WTC11 (cell line): ENCODE data around the gene PPFIBP1. TPM values are rescaled to one million over a fixed set of nuclear protein-coding genes. Genes with fewer than 3 reads are reported as not detected.
"Not testable (repeated sequence)": the region's sequence is repeated elsewhere in the genome, so short reads cannot be mapped to it uniquely, and the experiment has no call there.

Experiments
- ATAC-seq: fragments of 200-7000 bp; cut with Tn5 transposase; 2 replicates; pipeline ENCODE4 v1.10.0; 2021; ENCODE audit warnings: mild to moderate bottlenecking, moderate library complexity
- CTCF ChIA-PET: fragments of 300-600 bp; sonication (Branson Sonifier 250); formaldehyde crosslinking; loops from one replicate; lab custom pipeline; 2021; ENCODE audit warnings: antibody characterized with exemption; lab: Charles Lee
- POLR2A ChIA-PET: fragments of 350-600 bp; sonication (Branson Sonifier 250); formaldehyde crosslinking; loops from one replicate; lab custom pipeline; 2021; ENCODE audit warnings: antibody characterized with exemption; lab: Charles Lee
- DNase-seq: peaks from one replicate; pipeline ENCODE4 v3.0.0; 2021; ENCODE audit warnings: low spot score
- H3K27ac Mint-ChIP-seq: 2 replicates; pipeline ENCODE4 v1.8.0; 2021; ENCODE audit warnings: mixed read lengths
- H3K27me3 Mint-ChIP-seq: 2 replicates; pipeline ENCODE4 v1.8.0; 2021; ENCODE audit warnings: low read depth, mild to moderate bottlenecking, moderate library complexity, mixed read lengths
- H3K36me3 Mint-ChIP-seq: 2 replicates; pipeline ENCODE4 v1.8.0; 2021; ENCODE audit warnings: mixed read lengths
- H3K4me1 Mint-ChIP-seq: 2 replicates; pipeline ENCODE4 v1.8.0; 2022; ENCODE audit warnings: mixed read lengths
- H3K4me3 Mint-ChIP-seq: 2 replicates; pipeline ENCODE4 v1.8.0; 2021; ENCODE audit warnings: mild to moderate bottlenecking, moderate library complexity, mixed read lengths
- H3K9me3 Mint-ChIP-seq: 2 replicates; pipeline ENCODE4 v1.8.0; 2021; ENCODE audit warnings: mixed read lengths
- E2F1 ChIP-seq: sonication (generic); formaldehyde crosslinking; IDR thresholded peaks from 2 replicates; pipeline ENCODE4 v1.8.0; 2022; ENCODE audit warnings: mild to moderate bottlenecking, missing genetic modification reagents
- ELF4 ChIP-seq: sonication (generic); formaldehyde crosslinking; IDR thresholded peaks from 2 replicates; pipeline ENCODE4 v1.8.1; 2022; ENCODE audit warnings: low read depth, mild to moderate bottlenecking, moderate library complexity, missing genetic modification reagents
- ERG ChIP-seq: fragments of 250-450 bp; sonication (Bioruptor Pico); IDR thresholded peaks from 2 replicates; pipeline ENCODE4 v1.8.0; 2021; ENCODE audit warnings: mild to moderate bottlenecking
- ESRRA ChIP-seq: sonication (generic); formaldehyde crosslinking; IDR thresholded peaks from 2 replicates; pipeline ENCODE4 v1.8.1; 2022; ENCODE audit warnings: mild to moderate bottlenecking, missing genetic modification reagents, borderline replicate concordance
- FOXK1 ChIP-seq: sonication (generic); formaldehyde crosslinking; IDR thresholded peaks from 2 replicates; pipeline ENCODE4 v1.8.0; 2022; ENCODE audit warnings: mild to moderate bottlenecking, moderate library complexity, missing genetic modification reagents
- GABPB1 ChIP-seq: sonication (generic); formaldehyde crosslinking; IDR thresholded peaks from 2 replicates; pipeline ENCODE4 v1.8.1; 2023; ENCODE audit warnings: mild to moderate bottlenecking, missing genetic modification reagents
- GRHL2 ChIP-seq: fragments of 250-450 bp; sonication (Bioruptor Pico); IDR thresholded peaks from 2 replicates; pipeline ENCODE4 v1.8.0; 2022; ENCODE audit warnings: mild to moderate bottlenecking, moderate library complexity; ENCODE audit not compliant: insufficient replicate concordance, severe bottlenecking
- GTF2I ChIP-seq: fragments of 250-450 bp; sonication (Bioruptor Pico); conservative IDR thresholded peaks from 2 replicates; pipeline ENCODE4 v1.4.0; 2021; ENCODE audit warnings: mild to moderate bottlenecking
- IRF1 ChIP-seq: sonication (generic); formaldehyde crosslinking; IDR thresholded peaks from 2 replicates; pipeline ENCODE4 v1.8.0; 2023; ENCODE audit warnings: missing genetic modification reagents
- IRF2 ChIP-seq: sonication (generic); formaldehyde crosslinking; IDR thresholded peaks from 2 replicates; pipeline ENCODE4 v1.8.0; 2022; ENCODE audit warnings: low read depth, missing genetic modification reagents, borderline replicate concordance
- JUN ChIP-seq: sonication (generic); formaldehyde crosslinking; IDR thresholded peaks from 2 replicates; pipeline ENCODE4 v1.8.0; 2023; ENCODE audit warnings: mild to moderate bottlenecking, missing genetic modification reagents
- MXD4 ChIP-seq: fragments of 250-450 bp; sonication (Bioruptor Pico); IDR thresholded peaks from 2 replicates; pipeline ENCODE4 v1.8.0; 2021; ENCODE audit warnings: mild to moderate bottlenecking, moderate library complexity, borderline replicate concordance
- NR1H2 ChIP-seq: sonication (generic); formaldehyde crosslinking; IDR thresholded peaks from 2 replicates; pipeline ENCODE4 v1.9.0; 2021; ENCODE audit warnings: mild to moderate bottlenecking, moderate library complexity, missing genetic modification reagents
- NR2C2 ChIP-seq: sonication (generic); formaldehyde crosslinking; IDR thresholded peaks from 2 replicates; pipeline ENCODE4 v1.8.0; 2022; ENCODE audit warnings: mild to moderate bottlenecking, missing genetic modification reagents
- NR3C1 ChIP-seq: sonication (generic); formaldehyde crosslinking; conservative IDR thresholded peaks from 2 replicates; pipeline ENCODE4 v1.8.1; 2023; ENCODE audit warnings: low read depth, mild to moderate bottlenecking, missing genetic modification reagents
- RELA ChIP-seq: sonication (generic); formaldehyde crosslinking; IDR thresholded peaks from 2 replicates; pipeline ENCODE4 v1.8.1; 2022; ENCODE audit warnings: missing genetic modification reagents, mild to moderate bottlenecking, borderline replicate concordance
- SMAD3 ChIP-seq: sonication (generic); formaldehyde crosslinking; IDR thresholded peaks from 2 replicates; pipeline ENCODE4 v1.8.0; 2022; ENCODE audit warnings: missing genetic modification reagents, mild to moderate bottlenecking, borderline replicate concordance
- SOX15 ChIP-seq: fragments of 250-450 bp; sonication (Bioruptor Pico); IDR thresholded peaks from 2 replicates; pipeline ENCODE4 v1.9.0; 2021; ENCODE audit warnings: mild to moderate bottlenecking
- ZNF317 ChIP-seq: sonication (generic); formaldehyde crosslinking; IDR thresholded peaks from 2 replicates; pipeline ENCODE4 v1.8.1; 2023; ENCODE audit warnings: low read depth, mild to moderate bottlenecking, moderate library complexity, missing genetic modification reagents, borderline replicate concordance
- total RNA-seq: library from RNA; stranded (reverse); gene quantifications from 3 replicates; pipeline ENCODE4 v1.2.3, GENCODE V29; 2021
- TF ChIP-seq, protein P1 (sequence below): sonication (generic); formaldehyde crosslinking; IDR thresholded peaks from 2 replicates; pipeline ENCODE4 v1.8.1; 2022; ENCODE audit warnings: low read depth, missing genetic modification reagents, borderline replicate concordance
- TF ChIP-seq, protein P2 (sequence below): fragments of 200-600 bp; IDR thresholded peaks from 2 replicates; pipeline ENCODE4 v1.8.0; 2022; ENCODE audit warnings: antibody characterized with exemption
- TF ChIP-seq, protein P3 (sequence below): sonication (generic); formaldehyde crosslinking; IDR thresholded peaks from 2 replicates; pipeline ENCODE4 v1.8.1; 2023; ENCODE audit warnings: mild to moderate bottlenecking, missing genetic modification reagents, moderate library complexity

Gene PPFIBP1
- total RNA-seq, 1 experiment from 2014 or later, result 27.7 TPM

DNA sequence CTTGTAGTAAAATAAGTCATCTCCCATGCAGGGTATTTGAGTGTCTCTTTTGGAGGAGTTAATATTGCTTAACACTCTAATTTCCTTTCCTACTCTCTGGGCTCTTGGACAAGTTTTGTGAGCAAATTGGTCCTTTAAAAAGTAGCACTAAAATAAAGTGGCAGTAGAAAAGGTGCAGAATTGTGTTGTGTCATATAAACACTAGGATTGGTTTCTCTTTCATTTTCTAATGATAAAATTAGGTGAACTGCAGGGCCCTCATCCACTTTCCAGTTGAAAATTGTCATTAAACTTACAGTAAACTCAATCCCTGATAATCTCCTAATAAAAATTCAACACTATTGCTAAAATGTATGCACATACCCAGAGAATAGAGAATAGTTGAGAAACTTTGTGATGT is 129.7 kb downstream of the PPFIBP1 start (continued):
- no peak for TF ChIP-seq MXD4 (CRISPR knock-in tag)
- TF ChIP-seq ESRRA (CRISPR knock-in tag), result no peak
- TF ChIP-seq, protein P1, sequence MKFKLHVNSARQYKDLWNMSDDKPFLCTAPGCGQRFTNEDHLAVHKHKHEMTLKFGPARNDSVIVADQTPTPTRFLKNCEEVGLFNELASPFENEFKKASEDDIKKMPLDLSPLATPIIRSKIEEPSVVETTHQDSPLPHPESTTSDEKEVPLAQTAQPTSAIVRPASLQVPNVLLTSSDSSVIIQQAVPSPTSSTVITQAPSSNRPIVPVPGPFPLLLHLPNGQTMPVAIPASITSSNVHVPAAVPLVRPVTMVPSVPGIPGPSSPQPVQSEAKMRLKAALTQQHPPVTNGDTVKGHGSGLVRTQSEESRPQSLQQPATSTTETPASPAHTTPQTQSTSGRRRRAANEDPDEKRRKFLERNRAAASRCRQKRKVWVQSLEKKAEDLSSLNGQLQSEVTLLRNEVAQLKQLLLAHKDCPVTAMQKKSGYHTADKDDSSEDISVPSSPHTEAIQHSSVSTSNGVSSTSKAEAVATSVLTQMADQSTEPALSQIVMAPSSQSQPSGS, result no peak

- ATAC-seq, H3K27ac Mint-ChIP-seq, DNase-seq, CTCF ChIA-PET, H3K9me3 Mint-ChIP-seq, H3K27me3 Mint-ChIP-seq, H3K4me1 Mint-ChIP-seq, H3K4me3 Mint-ChIP-seq, POLR2A ChIA-PET, H3K36me3 Mint-ChIP-seq: not testable (repeated sequence)
These were observed 131.5 kb downstream of the PPFIBP1 start for GRCh38 chr12:27655476-27655875.

- POLR2A ChIA-PET, result no interaction called here
These were observed 133.3 kb downstream of the PPFIBP1 start for GRCh38 chr12:27657296-27657695.

More at GRCh38 chr12:27657296-27657695, 133.3 kb downstream of the PPFIBP1 start:
- ATAC-seq (no peak), DNase-seq (no peak)
- no peak overlapping the region for H3K4me3 Mint-ChIP-seq
- H3K4me1 Mint-ChIP-seq, result no peaks in the 10 kb centered on the region
- H3K36me3 Mint-ChIP-seq, result no peaks in the 10 kb centered on the region
- no peaks in the 10 kb centered on the region for H3K27me3 Mint-ChIP-seq
- no peak overlapping the region for H3K27ac Mint-ChIP-seq
- TF ChIP-seq GRHL2 (CRISPR knock-in tag), result no peak
- TF ChIP-seq IRF1 (CRISPR knock-in tag), result no peak
- TF ChIP-seq E2F1 (CRISPR knock-in tag), result no peak
- TF ChIP-seq JUN (CRISPR knock-in tag), result no peak
- no peak for TF ChIP-seq NR2C2 (CRISPR knock-in tag)
- TF ChIP-seq RELA (CRISPR knock-in tag), result no peak
- no peak for TF ChIP-seq FOXK1 (CRISPR knock-in tag)
- no peak for TF ChIP-seq IRF2 (CRISPR knock-in tag)
- no peak for TF ChIP-seq ELF4
- TF ChIP-seq SMAD3 (CRISPR knock-in tag), result no peak
- no peak for TF ChIP-seq GABPB1
- TF ChIP-seq, protein P2, sequence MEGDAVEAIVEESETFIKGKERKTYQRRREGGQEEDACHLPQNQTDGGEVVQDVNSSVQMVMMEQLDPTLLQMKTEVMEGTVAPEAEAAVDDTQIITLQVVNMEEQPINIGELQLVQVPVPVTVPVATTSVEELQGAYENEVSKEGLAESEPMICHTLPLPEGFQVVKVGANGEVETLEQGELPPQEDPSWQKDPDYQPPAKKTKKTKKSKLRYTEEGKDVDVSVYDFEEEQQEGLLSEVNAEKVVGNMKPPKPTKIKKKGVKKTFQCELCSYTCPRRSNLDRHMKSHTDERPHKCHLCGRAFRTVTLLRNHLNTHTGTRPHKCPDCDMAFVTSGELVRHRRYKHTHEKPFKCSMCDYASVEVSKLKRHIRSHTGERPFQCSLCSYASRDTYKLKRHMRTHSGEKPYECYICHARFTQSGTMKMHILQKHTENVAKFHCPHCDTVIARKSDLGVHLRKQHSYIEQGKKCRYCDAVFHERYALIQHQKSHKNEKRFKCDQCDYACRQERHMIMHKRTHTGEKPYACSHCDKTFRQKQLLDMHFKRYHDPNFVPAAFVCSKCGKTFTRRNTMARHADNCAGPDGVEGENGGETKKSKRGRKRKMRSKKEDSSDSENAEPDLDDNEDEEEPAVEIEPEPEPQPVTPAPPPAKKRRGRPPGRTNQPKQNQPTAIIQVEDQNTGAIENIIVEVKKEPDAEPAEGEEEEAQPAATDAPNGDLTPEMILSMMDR, result no peak
- no peak for TF ChIP-seq NR3C1 (CRISPR knock-in tag)
- no peak for TF ChIP-seq SOX15
- TF ChIP-seq, protein P3, sequence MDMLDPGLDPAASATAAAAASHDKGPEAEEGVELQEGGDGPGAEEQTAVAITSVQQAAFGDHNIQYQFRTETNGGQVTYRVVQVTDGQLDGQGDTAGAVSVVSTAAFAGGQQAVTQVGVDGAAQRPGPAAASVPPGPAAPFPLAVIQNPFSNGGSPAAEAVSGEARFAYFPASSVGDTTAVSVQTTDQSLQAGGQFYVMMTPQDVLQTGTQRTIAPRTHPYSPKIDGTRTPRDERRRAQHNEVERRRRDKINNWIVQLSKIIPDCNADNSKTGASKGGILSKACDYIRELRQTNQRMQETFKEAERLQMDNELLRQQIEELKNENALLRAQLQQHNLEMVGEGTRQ (CRISPR knock-in tag), result no peak
- TF ChIP-seq GTF2I (CRISPR knock-in tag), result no peak
- TF ChIP-seq ERG (CRISPR knock-in tag), result no peak
- TF ChIP-seq ZNF317, result no peak
- no peak for TF ChIP-seq NR1H2
- no peaks in the 10 kb centered on the region for H3K9me3 Mint-ChIP-seq
- CTCF ChIA-PET, result interaction anchor here (0.6 kb wide), 1 partner anchor 37 kb away, joined by 3 read pairs; no protein-coding TSS in a partner anchor
